PC-9 (cell line): Measurements from ENCODE around the gene FOXN3. TPM values are rescaled to one million over a fixed set of nuclear protein-coding genes. Genes with fewer than 3 reads are reported as not detected.

Experiments used
- BruUV-seq: library from RNA; stranded (reverse); fragments of 400-500 nt; replicated peaks from 2 replicates; lab custom pipeline; 2021; lab: Mats Ljungman, UMichigan
- CTCF ChIA-PET: fragments of 300-600 bp; sonication (Branson Sonifier 250); formaldehyde crosslinking; loops from one replicate; lab custom pipeline; 2022; ENCODE audit warnings: antibody characterized with exemption; lab: Charles Lee
- POLR2A ChIA-PET: fragments of 300-600 bp; sonication (Branson Sonifier 250); formaldehyde crosslinking; loops from one replicate; lab custom pipeline; 2022; ENCODE audit warnings: antibody characterized with exemption; ENCODE audit not compliant: unreplicated experiment; lab: Charles Lee
- DNase-seq, 2 experiments: peaks; one replicate each; pipeline versions ENCODE4 v3.0.0 to v3.0.0-alpha.2; 2015 to 2022; ENCODE audit warnings: mixed read lengths in 1 of 2
- H2AFZ ChIP-seq: fragments of 200-600 bp; sonication (generic); 2 replicates; pipeline ENCODE4 v1.8.1; 2017; ENCODE audit warnings: antibody characterized with exemption
- H3F3A ChIP-seq: fragments of 200-600 bp; sonication (generic); 2 replicates; pipeline ENCODE4 v1.8.1; 2017; ENCODE audit warnings: antibody characterized with exemption, mild to moderate bottlenecking, low read depth; ENCODE audit not compliant: insufficient read depth
- H3K27ac ChIP-seq: fragments of 200-600 bp; sonication (generic); 2 replicates; pipeline ENCODE4 v1.6.1; 2016; ENCODE audit warnings: mixed run types
- H3K27me3 ChIP-seq: fragments of 200-600 bp; sonication (generic); 2 replicates; pipeline ENCODE4 v1.6.1; 2016; ENCODE audit warnings: low read depth, mixed run types; ENCODE audit not compliant: insufficient read depth
- H3K36me3 ChIP-seq: fragments of 200-600 bp; sonication (generic); 2 replicates; pipeline ENCODE4 v1.6.1; 2016; ENCODE audit warnings: low read depth, mixed run types
- H3K4me1 ChIP-seq: fragments of 200-600 bp; sonication (generic); replicated peaks from 2 replicates; pipeline ENCODE4 v1.6.1; 2016; ENCODE audit warnings: mixed run types; ENCODE audit not compliant: insufficient read depth
- H3K4me2 ChIP-seq: fragments of 200-600 bp; sonication (generic); 2 replicates; pipeline ENCODE4 v1.6.1; 2017; ENCODE audit warnings: mixed run types
- H3K4me3 ChIP-seq: fragments of 200-600 bp; sonication (generic); 2 replicates; pipeline ENCODE4 v1.6.1; 2016; ENCODE audit warnings: mixed run types
- H3K79me2 ChIP-seq: fragments of 200-600 bp; sonication (generic); 2 replicates; pipeline ENCODE4 v1.6.1; 2017; ENCODE audit warnings: low read depth, mixed run types
- H3K9me2 ChIP-seq: fragments of 200-600 bp; sonication (generic); 2 replicates; pipeline ENCODE4 v1.8.1; 2017; ENCODE audit warnings: mild to moderate bottlenecking; ENCODE audit not compliant: insufficient read depth
- H3K9me3 ChIP-seq: fragments of 200-600 bp; sonication (generic); 2 replicates; pipeline ENCODE4 v1.8.1; 2016; ENCODE audit warnings: low read depth; ENCODE audit not compliant: insufficient read depth
- H4K20me1 ChIP-seq: fragments of 200-600 bp; sonication (generic); 2 replicates; pipeline ENCODE4 v1.8.1; 2017; ENCODE audit not compliant: insufficient read depth
- CTCF ChIP-seq: fragments of 200-600 bp; sonication (generic); conservative IDR thresholded peaks from 2 replicates; pipeline ENCODE4 v1.6.1; 2017; ENCODE audit warnings: mixed run types, antibody characterized with exemption, mild to moderate bottlenecking, moderate library complexity
- EZH2 ChIP-seq: fragments of 200-600 bp; sonication (generic); IDR thresholded peaks from 2 replicates; pipeline ENCODE4 v1.8.0; 2017; ENCODE audit warnings: antibody characterized with exemption, low read depth
- intact Hi-C: fragments of 100-400 bp; cut with micrococcal nuclease; formaldehyde crosslinking; loops from one replicate; pipeline ENCODE4 v1.10.0; 2022; ENCODE audit not compliant: unreplicated experiment
- total RNA-seq: library from RNA; stranded (reverse); gene quantifications from 2 replicates; pipeline ENCODE4 v1.2.3, GENCODE V29; 2021

The FOXN3 gene
- total RNA-seq, 1 experiment from 2014 or later, result 4.2 TPM

- no peak overlapping the region for H3K27ac ChIP-seq
- no peak overlapping the region for H2AFZ ChIP-seq
- no peaks in the 10 kb centered on the region for H3K4me1 ChIP-seq
- TF ChIP-seq CTCF (no peak), EZH2 (no peak)
- no peaks in the 10 kb centered on the region for H3F3A ChIP-seq
- intact Hi-C loops, result no loop called here
- H4K20me1 ChIP-seq, result no peaks in the 10 kb centered on the region
- no peaks in the 10 kb centered on the region for H3K79me2 ChIP-seq
- no TSS peak for BruUV-seq
- no peaks in the 10 kb centered on the region for H3K9me2 ChIP-seq
- H3K36me3 ChIP-seq, result no peaks in the 10 kb centered on the region
- peaks cover 60% of the 10 kb centered on the region for H3K27me3 ChIP-seq
- ChIA-PET CTCF (no interaction called here), POLR2A (no interaction called here)
- no peaks in the 10 kb centered on the region for H3K9me3 ChIP-seq
- H3K4me2 ChIP-seq, result no peak overlapping the region
- no peak for DNase-seq
- H3K4me3 ChIP-seq, result no peak overlapping the region
These were observed 134.8 kb downstream of the FOXN3 start for GRCh38 chr14:89282191-89282590.

GRCh38 chr14:89280600-89280999 is 136.4 kb downstream of the FOXN3 start:
- no peak overlapping the region for H3K4me2 ChIP-seq
- no peak overlapping the region for H3K27ac ChIP-seq
- no peak overlapping the region for H3K4me3 ChIP-seq
- H3K27me3 ChIP-seq, result peaks cover 51% of the 10 kb centered on the region
- ChIA-PET CTCF (no interaction called here), POLR2A (no interaction called here)
- H3K36me3 ChIP-seq, result no peaks in the 10 kb centered on the region
- no peaks in the 10 kb centered on the region for H3K9me3 ChIP-seq
- DNase-seq, result no peak
- H3F3A ChIP-seq, result no peaks in the 10 kb centered on the region
- H3K9me2 ChIP-seq, result no peaks in the 10 kb centered on the region
- no peak overlapping the region for H2AFZ ChIP-seq
- no peaks in the 10 kb centered on the region for H3K79me2 ChIP-seq
- H4K20me1 ChIP-seq, result no peaks in the 10 kb centered on the region
- no peaks in the 10 kb centered on the region for H3K4me1 ChIP-seq
- intact Hi-C loops, result no loop called here
- TF ChIP-seq EZH2 (no peak), CTCF (no peak)
- BruUV-seq, result no TSS peak

GRCh38 chr14:89279649-89280232 is 137.3 kb downstream of the FOXN3 start:
- ChIA-PET CTCF (no interaction called here), POLR2A (no interaction called here)
- no peaks in the 10 kb centered on the region for H3F3A ChIP-seq
- H3K27me3 ChIP-seq, result peaks cover 47% of the 10 kb centered on the region
- no peaks in the 10 kb centered on the region for H3K9me2 ChIP-seq
- no peak overlapping the region for H3K4me3 ChIP-seq
- intact Hi-C loops, result no loop called here
- DNase-seq, result no peak
- no peak overlapping the region for H3K27ac ChIP-seq
- no peaks in the 10 kb centered on the region for H3K36me3 ChIP-seq
- no peaks in the 10 kb centered on the region for H3K9me3 ChIP-seq
- no peaks in the 10 kb centered on the region for H3K79me2 ChIP-seq
- TF ChIP-seq CTCF (no peak), EZH2 (no peak)
- no peak overlapping the region for H3K4me2 ChIP-seq
- H4K20me1 ChIP-seq, result no peaks in the 10 kb centered on the region
- no peaks in the 10 kb centered on the region for H3K4me1 ChIP-seq
- no peak overlapping the region for H2AFZ ChIP-seq
- BruUV-seq, result no TSS peak
